Left ventricle myocardium superior (tissue), 1 donor: ENCODE results near the gene PCSK5. TPM values are rescaled to one million over a fixed set of nuclear protein-coding genes. Genes with fewer than 3 reads are reported as not detected.
"Not testable (repeated sequence)": the region's sequence is repeated elsewhere in the genome, so short reads cannot be mapped to it uniquely, and the experiment has no call there.

Experiments used
- ATAC-seq: fragments of 200-7000 bp; cut with Tn5 transposase; one replicate; pipeline ENCODE4 v1.9.1; 2020; ENCODE audit warnings: mild to moderate bottlenecking, moderate library complexity
- DNase-seq: peaks from one replicate; pipeline ENCODE4 v3.0.0-alpha.2; 2020
- intact Hi-C: fragments of 100-400 bp; cut with micrococcal nuclease; formaldehyde crosslinking; loops from one replicate; pipeline ENCODE4 v1.11.0; 2022
- long read RNA-seq: library from polyadenylated mRNA; unstranded; transcript quantifications from one replicate; pipeline ENCODE4 v2.0.0, GENCODE V29; 2021
- total RNA-seq: library from RNA; stranded (reverse); fragmentation: NEBNext Ultra II Directional; extraction: Animal tissue kit (Norgen Biotek cat#: 25700); gene quantifications from one replicate; pipeline ENCODE4 v1.2.1, GENCODE V29; 2021
- donor health status: DM: no; HTN: yes; CAD: no; lungs with severe emphysema.

PCSK5 gene
- 4.1 TPM for total RNA-seq
- long read RNA-seq, full-length matches to known transcripts, result 6 of 14 reads
- long read RNA-seq, partial matches to known transcripts, result 6 of 14 reads
- long read RNA-seq, other reads (novel, unspliced or antisense), result 2 of 14 reads

DNA sequence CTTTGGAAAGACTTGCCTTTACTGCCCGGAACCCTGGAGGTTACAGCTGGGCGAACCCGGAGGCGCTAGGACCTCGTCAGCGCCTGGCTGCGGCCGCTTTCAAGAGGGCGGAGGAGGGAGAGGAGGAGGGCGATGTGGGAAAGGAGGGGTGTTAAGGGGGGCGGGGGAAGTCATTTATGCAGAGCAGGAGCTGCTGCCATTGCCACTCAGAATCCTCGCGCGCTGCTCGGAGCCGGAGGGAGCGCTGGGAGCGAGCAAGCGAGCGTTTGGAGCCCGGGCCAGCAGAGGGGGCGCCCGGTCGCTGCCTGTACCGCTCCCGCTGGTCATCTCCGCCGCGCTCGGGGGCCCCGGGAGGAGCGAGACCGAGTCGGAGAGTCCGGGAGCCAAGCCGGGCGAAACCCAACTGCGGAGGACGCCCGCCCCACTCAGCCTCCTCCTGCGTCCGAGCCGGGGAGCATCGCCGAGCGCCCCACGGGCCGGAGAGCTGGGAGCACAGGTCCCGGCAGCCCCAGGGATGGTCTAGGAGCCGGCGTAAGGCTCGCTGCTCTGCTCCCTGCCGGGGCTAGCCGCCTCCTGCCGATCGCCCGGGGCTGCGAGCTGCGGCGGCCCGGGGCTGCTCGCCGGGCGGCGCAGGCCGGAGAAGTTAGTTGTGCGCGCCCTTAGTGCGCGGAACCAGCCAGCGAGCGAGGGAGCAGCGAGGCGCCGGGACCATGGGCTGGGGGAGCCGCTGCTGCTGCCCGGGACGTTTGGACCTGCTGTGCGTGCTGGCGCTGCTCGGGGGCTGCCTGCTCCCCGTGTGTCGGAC, at the start of gene PCSK5:
PCSK5 (plus strand) TSS at position 202 of the 805 bp plus-strand sequence; CDS start at position 711, 509 bp downstream.
- intact Hi-C loops, result no loop called here
- peak; percentile 91 for DNase-seq
- ATAC-seq, result peak; percentile 97

DNA sequence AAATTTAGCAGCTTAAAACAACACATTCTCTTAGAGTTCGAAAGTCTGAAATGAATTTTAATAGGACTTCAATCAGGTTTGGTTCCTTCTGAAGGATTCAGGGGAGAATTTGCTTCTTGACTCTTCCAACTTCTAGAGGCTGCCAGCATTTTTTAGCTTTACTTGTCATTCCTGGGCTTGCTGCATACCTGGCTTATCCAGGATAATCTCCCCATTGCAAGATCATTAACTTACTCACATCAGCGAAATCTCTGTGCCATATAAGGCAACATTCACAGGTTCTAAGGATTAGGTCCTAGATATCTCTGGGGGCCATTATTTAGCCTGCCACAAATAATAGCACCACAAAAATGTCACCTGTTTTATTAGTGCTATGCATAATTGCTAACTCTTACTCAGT, 46.2 kb upstream of the PCSK5 start:
- intact Hi-C loops, result no loop called here
- no peak for ATAC-seq
- no peak for DNase-seq

DNA sequence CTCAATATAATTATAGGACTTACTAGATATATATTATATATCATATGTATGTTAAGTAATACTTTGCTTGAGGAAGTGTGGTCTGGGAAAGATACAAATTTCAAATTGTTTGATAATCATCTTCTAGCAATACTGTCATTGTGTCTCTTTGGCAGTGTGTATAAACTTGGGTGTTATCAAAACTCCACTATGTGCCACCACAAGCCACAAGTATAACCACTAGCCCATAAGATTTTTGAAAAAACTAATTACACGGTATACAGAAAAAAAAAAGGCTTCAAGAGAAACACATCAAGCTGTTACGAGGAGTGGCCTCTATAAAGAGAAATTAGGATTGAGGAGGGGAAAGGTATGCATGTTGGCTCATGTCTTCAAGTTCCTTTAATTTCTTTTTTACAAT, 44.7 kb upstream of the PCSK5 start:
- no peak for DNase-seq
- no peak for ATAC-seq
- intact Hi-C loops, result no loop called here

DNA sequence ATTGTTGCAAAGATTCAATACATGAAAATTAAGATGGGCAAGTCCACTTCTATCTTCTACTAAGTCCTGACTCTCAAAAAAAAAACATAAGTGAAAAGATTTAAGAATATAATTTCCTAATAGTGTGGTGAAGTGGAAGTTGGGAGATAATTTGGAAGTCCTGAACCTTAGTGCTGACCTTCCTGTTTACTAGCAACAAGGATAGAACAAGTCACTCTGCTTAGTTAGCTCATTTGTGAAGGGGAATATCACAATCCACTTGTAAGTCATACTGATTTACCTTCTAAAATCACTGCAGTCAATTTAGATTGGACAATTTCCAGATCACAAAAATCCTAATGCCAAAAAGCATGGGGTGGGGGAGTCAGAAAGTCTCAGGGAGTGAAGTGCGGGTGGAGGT, 43.4 kb upstream of the PCSK5 start:
- no peak for DNase-seq
- no peak for ATAC-seq
- intact Hi-C loops, result no loop called here

DNA sequence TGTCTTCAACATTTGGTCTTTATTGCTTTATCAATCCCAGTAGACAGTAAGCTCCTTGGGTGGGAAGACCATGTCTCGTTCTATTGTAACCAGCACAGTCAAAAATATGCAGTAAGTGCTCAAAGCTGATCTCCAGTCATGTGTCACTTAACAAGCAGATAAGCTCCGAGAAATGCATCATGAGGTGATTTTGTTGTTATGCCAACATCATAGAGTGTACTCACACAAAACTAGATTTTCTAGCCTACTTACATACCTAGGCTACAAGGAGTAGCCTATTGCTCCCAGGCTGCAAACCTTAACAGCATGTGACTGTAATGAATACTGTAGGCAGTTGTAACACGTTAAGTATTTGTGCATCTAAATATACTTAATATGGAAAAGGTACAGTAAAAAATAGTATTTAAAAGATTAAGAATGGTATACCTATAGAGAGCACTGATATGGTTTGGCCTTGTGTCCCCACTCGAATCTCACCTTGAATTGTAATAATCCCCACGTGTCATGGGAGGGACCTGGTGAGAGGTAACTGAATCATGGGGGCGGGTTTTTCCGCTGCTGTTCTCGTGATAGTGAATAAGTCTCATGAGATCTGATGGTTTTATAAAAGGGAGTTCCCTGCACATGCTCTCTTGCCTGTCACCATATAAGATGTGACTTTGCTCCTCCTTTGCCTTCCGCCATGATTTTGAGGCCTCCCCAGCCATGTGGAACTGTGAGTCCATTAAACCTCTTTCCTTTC, 39.8 kb upstream of the PCSK5 start:
- DNase-seq (no peak), ATAC-seq (peak; percentile 74)
- intact Hi-C loops, result loop anchor here (10.0 kb wide), 1 partner anchor 516 kb away; no protein-coding TSS in a partner anchor

DNA sequence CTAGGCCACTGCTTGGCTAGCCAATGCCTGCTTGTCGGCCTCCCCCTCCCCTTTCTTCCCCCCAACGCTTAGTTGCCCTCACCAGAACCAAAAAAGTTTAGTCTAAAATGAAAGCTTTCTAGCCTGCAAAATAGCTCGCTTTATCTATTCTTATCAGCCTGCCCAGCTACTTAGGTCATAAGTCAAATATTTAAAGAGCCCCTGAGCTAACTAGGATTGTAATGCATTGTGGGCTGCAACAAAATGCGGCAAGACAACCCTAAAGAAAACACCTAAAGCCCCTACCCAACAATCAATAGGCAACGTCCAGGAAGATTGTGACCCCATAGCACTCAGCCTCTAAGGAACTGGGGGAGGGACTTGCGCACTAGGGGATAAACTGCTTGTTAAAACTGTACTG, 38.6 kb upstream of the PCSK5 start:
- no peak for ATAC-seq
- intact Hi-C loops, result loop anchor here (10.0 kb wide), 1 partner anchor 517 kb away; no protein-coding TSS in a partner anchor
- no peak for DNase-seq

DNA sequence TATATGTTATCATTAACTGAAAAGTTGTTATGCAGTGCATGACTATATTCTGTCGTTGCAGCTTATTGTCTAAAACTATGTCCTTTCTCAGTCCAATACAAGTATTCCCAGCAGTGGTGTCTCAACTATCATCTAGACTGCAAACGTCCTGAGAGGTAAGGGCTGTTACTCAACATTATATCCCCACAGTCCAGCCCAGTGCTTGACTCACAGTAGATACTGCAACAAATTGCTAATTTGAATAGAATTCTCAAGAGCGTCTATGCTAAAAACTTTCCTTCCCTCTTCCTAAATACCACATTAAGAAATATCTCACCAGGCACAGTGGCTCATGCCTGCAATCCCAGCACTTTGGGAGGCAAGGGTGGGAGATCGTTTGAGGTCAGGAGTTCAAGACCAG, 37.7 kb upstream of the PCSK5 start:
- DNase-seq, result no peak
- intact Hi-C loops, result loop anchor here (10.0 kb wide), 1 partner anchor 518 kb away; no protein-coding TSS in a partner anchor

DNA sequence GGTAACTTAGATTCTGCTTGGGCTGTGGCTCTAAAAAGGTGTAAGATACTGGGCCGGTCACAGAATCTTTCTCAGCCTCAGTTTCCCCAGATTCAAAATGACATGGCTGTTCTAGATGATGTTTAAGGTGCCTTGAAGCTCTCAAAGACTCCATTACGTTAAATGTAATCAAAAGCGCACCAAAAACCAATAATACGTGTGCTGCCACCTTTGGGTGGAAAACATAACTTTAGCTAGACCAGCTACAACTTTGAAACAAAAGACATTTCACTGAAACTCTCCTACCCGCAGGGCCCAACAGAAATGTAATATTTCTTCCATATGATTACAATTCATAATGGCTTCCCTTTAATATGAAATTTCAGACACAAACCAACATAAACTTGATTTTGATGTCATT, 35.0 kb upstream of the PCSK5 start:
- DNase-seq (no peak), ATAC-seq (peak; percentile 59)
- intact Hi-C loops, result loop anchor here (5.0 to 10.0 kb wide), 2 partner anchors 521 to 588 kb away; no protein-coding TSS in a partner anchor

More for the DNA sequence above, 37.7 kb upstream of the PCSK5 start:
- no peak for ATAC-seq

DNA sequence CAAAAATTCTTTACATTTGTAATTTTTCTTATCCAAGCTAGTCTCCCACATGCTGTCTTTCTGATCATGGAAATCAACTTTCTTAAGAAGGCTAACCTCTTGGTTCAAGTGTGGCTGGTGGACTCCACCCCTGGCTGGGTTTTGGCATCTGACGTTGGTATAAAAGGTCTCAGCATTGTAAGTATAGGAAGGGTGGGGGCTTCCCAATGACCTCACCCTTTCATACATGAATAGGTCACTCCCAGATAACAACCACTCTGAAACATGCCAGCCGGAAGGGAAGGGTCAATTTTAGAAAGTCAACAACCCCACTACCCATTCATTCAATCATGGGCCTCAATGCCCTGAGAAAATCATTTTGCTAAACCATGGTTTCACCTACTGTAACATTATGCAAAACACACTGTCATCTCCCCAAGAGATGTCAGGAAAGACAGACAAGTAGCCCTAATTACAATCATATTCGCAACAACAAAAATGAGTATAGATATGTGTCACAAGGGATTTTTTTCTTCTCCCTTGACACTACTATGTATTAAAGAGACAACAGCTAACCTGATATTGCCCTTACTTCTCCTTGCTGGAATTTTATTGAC, 31.9 kb upstream of the PCSK5 start:
- intact Hi-C loops, result loop anchor here (5.0 to 10.0 kb wide), 2 partner anchors 524 to 591 kb away; no protein-coding TSS in a partner anchor
- no peak for DNase-seq
- no peak for ATAC-seq

DNA sequence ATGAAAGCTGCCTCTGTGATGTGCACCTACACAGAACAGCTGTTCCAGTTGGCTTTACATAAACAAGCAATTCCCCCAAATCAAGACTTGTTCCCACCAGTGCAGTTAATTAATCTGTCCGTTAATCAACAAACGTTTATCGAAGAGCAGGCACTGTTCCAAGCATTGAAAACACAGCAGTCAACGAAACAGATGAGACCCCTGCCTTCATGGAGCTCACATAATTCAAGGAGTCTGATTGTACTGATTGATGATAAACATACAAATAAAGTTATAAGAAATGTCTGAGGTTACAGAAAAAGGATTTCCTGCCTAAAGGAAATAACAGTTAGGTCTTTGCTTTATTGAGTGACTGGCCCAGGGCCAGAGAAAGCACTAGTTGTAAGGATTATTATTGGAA, 26.2 kb upstream of the PCSK5 start:
- ATAC-seq (no peak), DNase-seq (no peak)
- intact Hi-C loops, result loop anchor here (10.0 kb wide), 1 partner anchor 249 kb away; no protein-coding TSS in a partner anchor

DNA sequence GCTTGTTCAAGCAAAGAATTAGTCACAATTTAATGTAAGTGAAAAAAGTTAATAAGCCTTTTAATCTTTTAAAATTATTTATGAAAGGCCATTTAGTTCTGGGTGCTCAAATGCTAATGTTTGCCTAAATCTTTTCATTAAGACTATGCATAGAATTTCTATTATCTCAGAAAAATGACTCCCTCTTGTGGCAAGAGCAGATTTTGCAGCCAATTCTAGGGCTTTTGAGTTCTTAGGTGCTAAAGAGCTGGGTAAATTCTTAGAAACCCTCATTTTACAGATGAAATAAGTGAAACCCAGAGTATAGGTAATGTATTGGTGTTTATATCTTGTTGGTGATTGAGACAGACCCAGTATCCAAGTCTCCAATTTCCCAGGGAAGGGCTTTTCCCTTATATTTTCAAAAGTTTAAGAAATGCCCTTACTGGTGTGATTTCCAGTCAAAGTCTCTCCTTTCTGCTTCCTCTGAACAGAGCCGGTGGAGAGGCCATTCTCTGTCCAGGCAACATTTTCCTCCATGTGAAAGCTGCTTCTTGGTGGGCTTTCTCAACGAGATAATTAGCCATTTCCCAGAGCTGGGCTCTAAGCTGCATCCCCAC, 24.1 kb upstream of the PCSK5 start:
- intact Hi-C loops, result loop anchor here (10.0 kb wide), 1 partner anchor 252 kb away; no protein-coding TSS in a partner anchor
- ATAC-seq (peak; percentile 50), DNase-seq (no peak)

DNA sequence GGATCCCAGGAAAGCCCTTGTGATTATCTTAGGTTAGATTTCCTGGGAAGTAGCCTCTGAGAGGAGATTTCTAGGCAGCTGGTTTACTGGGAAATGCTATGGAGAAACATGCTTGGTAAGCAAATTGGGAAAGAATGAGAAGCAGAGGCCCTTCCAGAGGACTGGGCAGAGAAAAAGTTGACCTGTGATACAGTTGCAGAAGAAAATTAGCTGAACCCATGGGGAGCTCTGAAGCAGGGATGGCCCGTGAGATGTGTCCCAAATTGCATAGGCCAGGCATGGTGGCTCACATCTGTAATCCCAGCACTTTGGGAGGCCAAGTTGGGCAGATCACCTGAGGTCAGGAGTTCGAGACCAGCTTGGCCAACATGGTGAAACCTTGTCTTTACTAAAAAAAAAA, 21.9 kb upstream of the PCSK5 start:
- DNase-seq, ATAC-seq: not testable (repeated sequence)
- intact Hi-C loops, result loop anchor here (10.0 kb wide), 1 partner anchor 254 kb away; no protein-coding TSS in a partner anchor

DNA sequence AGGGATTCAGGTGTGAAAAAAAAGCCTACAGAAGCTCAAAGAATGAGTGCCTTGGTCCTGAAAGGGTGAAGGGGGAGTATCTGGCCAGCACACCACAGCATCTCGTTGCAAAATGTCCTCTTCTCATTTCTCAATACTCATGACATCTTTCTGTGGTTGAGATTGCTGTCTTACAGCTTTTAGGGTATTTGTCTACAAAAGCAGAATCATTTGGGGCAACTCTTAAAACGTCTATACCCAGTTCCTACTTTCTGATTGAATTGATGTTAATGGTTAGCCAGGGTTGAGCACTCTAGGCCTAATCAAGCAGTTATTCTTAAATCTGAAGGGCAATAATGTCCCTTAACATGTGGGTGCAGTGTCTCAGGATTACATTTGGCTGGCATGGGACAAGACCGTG, 21.2 kb upstream of the PCSK5 start:
- no peak for DNase-seq
- intact Hi-C loops, result loop anchor here (10.0 kb wide), 1 partner anchor 254 kb away; no protein-coding TSS in a partner anchor
- no peak for ATAC-seq

DNA sequence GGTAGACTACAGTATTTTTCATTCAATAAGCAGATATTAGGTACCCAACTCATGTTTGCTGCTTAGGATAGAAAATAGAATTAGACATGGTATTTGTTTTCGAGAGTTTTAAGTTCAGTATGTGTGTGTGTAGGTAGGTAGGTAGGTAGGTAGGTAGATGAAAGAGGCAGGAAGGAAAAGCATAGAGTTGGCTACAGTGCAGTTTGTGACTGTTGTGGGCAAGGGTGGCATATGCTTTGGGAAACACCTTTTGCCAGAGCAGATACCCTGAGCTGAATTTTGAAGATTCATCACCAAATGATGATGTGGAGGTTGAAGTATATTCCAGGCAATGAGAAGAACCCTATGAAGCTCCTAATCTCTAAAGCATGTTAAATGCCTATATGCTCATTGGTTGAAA, 20.0 kb upstream of the PCSK5 start:
- no peak for ATAC-seq
- intact Hi-C loops, result no loop called here

DNA sequence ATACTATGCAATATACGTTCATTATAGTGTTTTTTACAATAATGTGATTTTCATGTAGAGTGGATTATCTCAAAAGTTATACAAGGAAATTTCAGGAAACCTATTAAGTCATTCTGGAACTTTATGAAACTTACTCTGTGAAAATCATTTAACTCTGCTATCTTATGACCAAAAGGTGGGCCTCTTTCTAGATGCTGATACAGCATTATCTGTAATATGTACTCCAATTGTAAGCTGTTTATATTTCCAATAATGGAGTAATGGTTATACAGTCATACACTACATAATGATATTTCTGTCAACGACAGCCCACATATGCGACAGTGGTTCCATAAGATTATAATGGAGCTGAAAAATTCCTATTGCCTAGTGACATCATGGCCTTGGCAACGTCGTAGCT, 18.8 kb upstream of the PCSK5 start:
- ATAC-seq (no peak), DNase-seq (no peak)
- intact Hi-C loops, result no loop called here

More for the DNA sequence above, 20.0 kb upstream of the PCSK5 start:
- no peak for DNase-seq

DNA sequence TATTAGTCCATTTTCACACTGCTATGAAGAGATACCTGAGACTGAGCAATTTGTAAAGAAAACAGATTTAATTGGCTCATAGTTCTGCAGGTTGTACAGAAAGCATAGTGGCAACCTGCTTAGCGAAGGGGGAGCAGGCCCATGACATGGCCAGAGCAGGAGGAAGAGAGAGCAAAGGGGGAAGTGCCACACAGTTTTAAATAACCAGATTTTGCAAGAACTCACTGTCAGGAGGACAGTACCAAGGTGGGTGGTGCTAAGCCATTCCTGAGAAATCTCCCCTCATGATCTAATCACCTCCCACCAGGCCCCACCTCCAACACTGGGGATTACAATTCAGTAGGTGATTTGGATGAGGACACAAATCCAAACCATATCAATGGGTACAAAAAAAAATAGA, 16.8 kb upstream of the PCSK5 start:
- ATAC-seq (no peak), DNase-seq (no peak)
- intact Hi-C loops, result no loop called here

DNA sequence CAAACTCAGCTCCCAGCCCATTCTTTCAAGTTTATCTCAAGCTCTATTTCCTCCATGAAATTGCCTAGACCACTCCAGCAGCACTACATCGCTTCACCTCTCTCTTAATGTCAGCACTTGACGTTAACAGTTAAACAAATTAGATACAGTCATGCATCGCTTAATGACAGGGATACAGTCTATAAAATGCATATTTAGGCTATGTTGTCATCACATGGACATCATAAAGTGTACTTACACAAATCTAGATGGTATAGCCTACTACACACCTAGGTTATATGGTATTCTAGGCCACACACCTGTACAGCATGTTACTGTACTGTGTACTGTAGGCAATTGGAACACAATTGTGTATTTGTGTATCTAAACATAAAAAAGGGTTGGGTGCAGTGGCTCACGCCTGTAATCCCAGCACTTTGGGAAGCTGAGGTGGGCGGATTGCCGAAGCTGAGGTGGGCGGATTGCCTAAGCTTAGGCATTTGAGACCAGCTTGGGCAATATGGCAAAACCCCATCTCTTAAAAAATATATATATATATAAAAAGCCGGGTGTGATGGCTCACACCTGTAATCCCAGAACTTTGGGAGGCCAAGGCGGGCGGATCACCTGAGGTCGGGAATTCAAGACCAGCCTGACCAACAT, 13.4 kb upstream of the PCSK5 start:
- ATAC-seq, result no peak
- intact Hi-C loops, result no loop called here

DNA sequence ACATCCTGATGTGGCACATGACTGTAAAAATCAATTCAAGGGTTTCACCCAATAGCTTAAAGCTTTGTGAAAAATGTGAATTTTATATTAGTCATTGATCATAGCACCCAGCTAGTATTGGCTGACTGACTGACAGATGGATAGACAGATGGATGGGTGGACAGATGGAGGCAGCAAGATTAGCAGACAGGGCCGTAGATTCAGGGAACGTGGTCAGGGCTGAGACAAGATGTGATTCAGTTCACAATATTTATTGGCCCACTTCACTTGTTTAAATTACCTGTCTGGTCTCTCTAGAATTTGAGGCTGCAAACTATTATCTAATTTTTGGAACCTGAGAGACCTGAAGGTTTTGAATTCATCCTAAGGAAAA, 12.0 kb upstream of the PCSK5 start:
- intact Hi-C loops, result no loop called here
- DNase-seq (no peak), ATAC-seq (no peak)

More for the DNA sequence above, 13.4 kb upstream of the PCSK5 start:
- DNase-seq, result no peak
